GM21447 (cell line): ENCODE results near the gene GABARAPL1.
"Not testable (repeated sequence)": the region's sequence is repeated elsewhere in the genome, so short reads cannot be mapped to it uniquely, and the experiment has no call there.

Experiments
- ATAC-seq: cut with Tn5 transposase; IDR thresholded peaks from one replicate; pipeline ENCODE4 v1.9.1; 2021; ENCODE audit not compliant: unreplicated experiment

GABARAPL1 gene

DNA sequence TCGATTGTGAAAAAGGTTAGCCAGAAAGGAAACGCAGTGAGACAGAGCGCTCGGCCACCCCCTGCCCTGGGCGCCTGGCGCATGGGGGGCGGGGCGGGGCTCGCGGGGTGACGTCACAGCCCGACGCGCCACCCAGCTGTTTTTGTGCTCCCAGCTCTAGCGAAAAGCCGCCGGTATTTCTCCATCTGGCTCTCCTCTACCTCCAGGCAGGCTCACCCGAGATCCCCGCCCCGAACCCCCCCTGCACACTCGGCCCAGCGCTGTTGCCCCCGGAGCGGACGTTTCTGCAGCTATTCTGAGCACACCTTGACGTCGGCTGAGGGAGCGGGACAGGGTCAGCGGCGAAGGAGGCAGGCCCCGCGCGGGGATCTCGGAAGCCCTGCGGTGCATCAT lies at the start of gene GABARAPL1:
TSS of gene GABARAPL1 (plus strand) at position 139 of the 393 bp plus-strand sequence. CDS start at position 392, 253 bp downstream.
- ATAC-seq, result peak; percentile 72

DNA sequence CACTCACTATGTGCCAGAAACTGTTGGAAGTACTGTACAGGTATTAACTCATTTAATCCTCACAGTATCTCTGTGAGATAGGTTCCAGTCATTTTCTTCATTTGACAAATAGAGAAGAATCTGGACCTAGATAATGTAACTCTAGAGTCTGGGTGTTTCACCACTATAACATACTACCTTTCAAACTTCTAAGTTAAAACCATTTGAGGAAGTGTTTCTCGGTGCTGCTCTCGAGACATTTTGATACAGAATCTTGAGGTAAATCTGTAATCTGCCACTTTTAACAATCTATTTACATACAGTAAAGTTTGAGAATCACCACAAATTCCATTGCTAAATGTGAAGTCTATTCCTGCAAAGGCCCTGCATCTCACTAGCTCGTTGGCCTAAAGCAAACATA lies 49.6 kb upstream of the GABARAPL1 start:
- no peak for ATAC-seq

DNA sequence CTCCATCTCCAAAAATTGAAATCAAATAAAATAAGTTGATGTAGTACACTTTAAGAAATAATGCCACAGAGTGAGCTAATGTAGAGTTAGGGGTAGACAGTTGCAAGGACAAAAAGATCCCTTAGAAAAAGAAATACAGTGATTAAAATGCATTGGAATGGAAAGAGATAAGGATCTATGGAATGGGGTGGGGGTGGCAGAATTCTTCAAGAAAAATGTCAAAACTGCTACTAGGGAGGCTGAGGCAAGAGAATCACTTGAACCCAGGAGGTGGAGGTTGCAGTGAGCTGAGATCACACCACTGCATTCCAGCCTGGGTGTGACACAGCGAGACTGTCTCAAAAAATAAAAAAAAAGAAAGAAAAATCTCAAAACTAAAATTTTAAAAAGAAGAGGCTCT lies 47.3 kb upstream of the GABARAPL1 start:
- no peak for ATAC-seq

DNA sequence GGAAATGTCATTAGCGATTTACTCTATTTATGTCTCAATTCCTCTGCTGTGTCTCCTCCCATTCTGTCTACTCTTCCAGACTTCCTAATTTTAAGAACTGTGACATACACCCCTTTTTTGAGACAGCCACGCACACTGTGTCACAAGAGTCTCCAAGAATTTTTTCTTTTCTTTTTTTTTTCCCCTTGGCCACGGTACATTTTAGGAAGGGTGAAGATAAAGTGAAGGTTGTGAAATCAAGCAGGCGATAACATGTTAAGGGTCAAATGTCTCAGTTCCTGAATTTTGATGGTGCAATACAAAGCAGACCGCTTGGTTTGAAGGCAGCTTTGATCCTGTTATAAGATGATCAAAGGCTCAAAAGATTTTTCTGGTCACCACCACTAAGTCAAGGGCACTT lies 45.1 kb upstream of the GABARAPL1 start:
- no peak for ATAC-seq

DNA sequence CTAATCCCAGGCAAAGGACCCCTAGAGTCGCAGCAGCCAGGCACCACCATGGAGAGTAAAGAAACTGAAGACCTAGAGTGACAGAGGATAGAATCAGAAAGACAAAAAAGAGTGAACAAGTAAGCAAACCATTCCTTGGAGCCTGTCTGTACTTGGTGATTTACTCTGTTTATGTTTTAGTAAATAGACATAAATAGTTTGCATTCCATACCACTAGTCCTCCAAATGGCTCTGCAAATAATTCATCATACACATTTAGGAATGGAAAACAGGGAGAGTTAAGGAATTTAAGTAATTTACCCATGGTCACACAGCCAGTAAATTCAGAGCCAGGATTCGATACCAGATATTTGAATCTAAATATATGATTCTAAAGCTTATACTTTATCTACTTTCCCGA lies 43.6 kb upstream of the GABARAPL1 start:
- no peak for ATAC-seq

DNA sequence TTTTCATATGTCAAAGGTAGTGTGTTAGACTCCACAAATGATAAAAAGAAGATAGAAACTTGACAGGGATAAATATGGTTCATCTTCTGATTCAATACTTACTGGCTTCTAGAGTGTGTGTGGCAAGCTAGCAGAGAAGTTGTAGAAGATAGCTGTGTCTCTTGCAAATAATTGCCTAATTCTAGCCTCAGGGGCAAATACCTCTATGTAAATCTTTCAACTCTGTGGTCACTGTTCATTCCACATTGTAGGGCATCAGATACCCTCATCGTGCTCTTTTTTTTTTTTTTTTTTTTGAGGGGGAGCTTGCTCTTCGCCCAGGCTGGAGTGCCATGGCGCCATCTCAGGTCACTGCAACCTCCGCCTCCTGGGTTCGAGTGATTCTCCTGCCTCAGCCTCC lies 42.5 kb upstream of the GABARAPL1 start:
- ATAC-seq, result no peak

DNA sequence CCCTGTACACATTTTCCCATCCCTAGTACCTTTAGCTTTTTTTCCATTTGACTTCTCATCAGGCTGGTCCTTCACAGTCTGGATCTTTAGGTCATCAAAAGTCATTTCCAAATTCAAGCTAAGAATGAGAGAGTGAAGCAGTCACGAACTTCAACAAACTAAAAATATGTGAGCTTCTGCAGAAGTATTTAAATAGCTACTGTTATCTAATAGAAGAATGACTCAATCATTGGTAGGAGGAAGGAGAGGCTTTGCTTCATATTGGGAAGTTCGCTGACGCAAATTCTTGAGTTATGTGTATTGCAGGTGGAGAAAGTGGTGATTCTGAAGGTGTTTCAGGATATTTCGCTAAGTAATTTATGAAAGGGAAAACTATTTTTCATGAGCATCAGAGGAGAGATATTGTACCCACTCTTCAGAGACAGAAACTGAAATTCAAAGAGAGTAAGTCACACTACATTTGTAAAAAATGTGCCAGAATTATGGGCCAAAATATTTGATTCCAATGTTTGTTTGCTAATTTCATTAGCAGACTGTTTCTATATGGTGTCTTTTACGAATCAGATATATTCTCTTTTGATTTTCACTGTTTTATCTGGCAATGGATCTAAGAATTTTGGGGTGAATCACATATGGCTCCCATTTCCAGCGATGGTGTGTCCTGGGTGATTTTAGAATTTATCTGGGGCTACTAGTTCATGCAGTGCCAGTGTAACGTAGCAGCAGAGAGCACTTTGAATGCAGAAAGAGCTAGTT lies 40.5 kb upstream of the GABARAPL1 start, which contains the start of gene OLR1:
TSS of gene OLR1 (minus strand) at position 160 of the 756 bp plus-strand sequence. CDS start at position 105, 55 bp downstream.
- no peak for ATAC-seq

DNA sequence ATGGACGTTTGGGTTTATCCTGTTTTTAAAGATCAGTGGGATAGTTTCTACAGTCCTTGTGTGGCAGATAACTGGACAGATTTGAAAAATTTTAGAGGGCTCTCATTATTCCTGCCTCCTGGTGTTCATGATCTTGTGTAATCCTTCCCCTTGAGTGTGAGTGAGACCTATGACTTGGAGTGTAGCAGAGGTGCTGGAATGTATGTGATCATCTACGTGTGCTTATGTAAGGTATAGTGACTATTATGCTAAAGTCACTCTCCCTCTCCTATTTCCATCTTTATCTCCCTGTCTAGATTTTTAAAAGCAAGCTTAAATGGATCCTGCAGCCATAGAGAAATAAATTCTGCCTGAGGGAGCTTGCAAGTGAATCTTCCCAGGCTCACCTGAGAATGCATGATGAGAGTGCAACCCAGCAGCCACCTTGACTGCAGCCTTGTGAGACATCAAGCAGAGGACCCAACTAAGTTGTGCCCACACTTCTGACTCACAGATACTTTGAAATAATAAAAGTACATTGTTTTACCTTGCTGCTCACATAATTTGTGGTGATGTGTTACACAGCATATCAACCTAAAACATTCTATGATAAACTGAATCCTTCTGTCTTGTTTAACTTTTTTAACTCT lies 37.6 kb upstream of the GABARAPL1 start:
- no peak for ATAC-seq

DNA sequence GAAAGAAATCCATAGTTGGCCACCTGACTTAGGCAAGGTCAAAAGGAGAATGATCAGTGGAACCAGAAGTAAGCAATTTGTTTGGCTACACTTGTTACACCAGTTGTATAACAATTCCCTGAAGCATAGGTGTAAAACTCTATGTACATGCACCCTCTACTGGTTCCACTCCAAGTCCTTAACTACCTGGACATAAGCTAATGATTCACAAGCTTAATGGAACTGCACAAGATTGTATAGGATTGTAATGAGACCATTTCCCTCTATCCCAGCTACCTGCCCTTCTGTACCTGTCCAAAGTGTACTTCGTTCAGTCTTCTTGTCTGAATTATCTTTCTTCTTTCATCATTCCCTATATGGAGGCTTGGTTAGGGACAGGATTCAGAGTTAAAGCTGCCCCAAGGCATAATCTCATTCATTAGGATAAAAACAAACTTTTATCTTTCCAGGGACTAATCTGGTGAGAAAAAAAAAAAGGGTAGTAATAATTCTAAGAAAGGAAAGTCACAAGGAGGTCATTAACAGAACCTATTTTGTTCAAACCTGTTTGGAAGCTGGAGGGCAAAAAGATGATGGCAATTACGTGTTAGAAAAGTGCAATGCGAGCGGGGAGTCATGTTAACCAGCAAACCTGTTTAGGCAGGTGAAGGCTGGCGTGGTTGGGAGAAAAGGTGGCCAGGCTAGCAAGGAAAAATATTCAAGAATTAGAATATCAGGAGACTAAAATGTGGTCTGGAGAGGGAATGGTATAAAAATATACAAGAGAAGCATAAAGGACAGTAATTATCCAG lies 36.6 kb upstream of the GABARAPL1 start:
- no peak for ATAC-seq

DNA sequence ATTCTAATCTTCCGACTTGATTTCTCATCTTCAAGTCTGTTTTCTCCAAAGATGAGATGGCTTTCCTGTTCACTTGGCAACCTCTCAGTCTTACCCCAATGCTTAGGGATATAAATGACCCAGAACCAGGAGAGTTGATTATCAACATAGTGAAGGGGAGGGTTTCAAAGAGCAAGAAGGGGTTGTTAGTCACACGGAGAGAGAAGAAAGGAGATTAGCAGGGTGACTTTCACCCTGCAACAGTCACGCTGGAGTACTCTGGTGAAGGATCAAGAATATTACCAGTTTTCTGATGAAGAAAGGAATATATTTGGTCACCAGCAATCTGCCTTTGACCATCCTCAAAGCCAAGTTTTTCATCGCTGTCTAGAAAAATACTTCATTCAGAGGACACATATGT lies 33.9 kb upstream of the GABARAPL1 start, which contains the start of gene TMEM52B:
TSS of gene TMEM52B (plus strand) at position 212 of the 400 bp plus-strand sequence. CDS start 543 bp downstream, outside the sequence.
- ATAC-seq, result no peak

DNA sequence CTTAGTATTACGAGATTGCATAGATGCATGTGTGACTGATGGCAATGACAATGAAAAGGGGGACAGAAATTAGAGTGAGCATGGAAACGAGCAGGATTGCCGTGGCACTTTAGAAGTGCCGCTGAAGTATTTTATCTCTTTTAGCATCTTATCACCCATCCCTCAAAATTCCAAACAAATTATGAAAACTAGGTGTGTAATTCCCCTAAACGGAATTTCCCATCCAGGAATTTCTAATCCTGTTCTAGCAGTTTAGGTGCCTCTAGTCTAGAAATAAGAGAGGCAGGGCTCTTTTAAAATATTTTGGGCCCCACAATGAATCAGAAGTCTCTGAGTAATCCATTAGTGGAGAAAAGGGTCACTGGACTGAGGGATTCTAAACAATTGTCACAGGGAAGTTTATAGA lies 32.9 kb upstream of the GABARAPL1 start:
- no peak for ATAC-seq

DNA sequence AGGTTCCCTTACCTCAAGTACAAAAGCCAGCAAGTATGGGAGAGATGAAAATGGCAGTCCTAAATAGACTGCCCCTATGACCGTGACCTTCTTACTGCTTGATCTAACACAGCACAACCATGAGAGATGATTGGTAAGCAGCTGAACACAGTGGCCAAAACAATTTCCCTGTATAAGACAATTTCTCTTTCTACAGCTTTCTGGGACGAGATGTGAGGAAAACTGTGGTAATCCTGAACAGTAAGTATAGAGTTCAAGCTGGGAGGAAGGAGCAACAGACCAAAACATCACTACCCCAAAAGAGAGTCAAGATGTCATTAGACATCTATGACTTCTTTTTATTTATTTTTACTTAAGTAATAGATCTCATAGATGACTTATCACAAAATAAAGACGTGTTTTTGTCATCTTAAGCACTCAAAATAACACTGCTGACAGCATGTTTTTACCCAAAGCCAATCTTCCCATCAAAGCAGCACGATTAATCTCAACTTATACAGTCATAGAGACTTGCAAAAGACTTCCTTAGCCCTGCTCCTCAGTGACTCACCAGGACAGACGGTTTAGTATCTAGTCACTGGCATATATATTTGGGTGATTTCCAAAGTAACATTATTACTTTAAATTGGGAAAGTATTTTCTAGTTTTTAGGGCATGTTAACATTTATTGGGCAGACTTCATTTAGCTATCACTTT lies 30.2 kb upstream of the GABARAPL1 start:
- ATAC-seq, result no peak

DNA sequence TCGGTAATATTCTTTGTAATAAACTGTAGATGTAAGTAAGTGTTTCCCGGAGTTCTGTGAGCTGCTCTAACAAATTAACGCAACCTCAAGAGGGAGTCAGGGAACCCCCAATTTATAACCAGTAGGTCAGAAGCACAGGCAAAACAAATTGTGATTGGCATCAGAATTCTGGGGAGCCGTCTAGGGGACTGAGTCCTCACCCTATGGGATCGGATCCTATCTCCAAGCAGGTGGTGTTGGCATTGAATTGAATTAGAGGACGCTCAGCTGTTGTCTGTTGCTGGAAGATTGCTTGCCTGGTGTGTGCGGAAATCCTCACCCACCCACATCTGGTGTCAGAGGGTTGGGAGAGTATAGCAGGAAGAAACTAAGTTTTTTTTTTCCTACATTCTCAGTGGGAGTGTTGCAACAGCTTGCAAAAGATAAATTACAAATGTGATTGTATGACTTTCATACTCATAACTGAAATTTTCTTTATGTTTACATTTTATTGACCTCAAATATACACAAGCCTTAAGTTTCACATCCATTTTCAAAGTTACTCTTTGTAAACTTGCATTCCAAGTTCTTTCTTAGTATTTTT lies 28.3 kb upstream of the GABARAPL1 start:
- no peak for ATAC-seq

DNA sequence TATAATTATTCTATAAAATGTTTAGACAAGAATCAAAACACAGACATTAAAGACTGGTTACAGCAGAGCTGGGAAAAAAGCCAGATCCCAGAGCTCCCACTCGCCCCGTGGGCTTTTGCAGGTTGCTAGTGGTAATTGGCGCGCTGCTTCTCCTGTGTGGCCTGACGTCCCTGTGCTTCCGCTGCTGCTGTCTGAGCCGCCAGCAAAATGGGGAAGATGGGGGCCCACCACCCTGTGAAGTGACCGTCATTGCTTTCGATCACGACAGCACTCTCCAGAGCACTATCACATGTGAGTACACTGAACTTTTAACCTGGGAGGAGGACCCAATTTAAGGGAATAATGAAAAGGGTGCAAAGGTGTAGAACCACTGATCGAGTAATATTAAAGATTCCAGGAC lies 26.4 kb upstream of the GABARAPL1 start:
- no peak for ATAC-seq

DNA sequence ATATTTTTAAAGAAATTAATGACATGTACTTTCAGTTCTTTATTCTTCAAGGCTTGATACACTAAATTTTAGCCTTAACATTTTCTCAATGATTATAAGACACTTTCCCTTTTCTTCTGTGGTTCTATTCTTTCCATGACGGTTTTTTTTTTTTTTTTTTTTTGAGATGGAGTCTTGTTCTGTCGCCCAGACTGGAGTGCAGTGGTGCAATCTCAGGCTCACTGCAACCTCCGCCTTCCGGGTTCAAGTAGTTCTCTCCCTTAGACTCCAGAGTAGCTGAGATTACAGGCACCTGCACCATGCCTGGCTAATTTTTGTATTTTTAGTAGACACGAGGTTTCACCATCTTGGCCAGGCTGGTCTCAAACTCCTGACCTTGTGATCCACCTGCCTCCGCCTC lies 25.7 kb upstream of the GABARAPL1 start:
- ATAC-seq, result not testable (repeated sequence)

DNA sequence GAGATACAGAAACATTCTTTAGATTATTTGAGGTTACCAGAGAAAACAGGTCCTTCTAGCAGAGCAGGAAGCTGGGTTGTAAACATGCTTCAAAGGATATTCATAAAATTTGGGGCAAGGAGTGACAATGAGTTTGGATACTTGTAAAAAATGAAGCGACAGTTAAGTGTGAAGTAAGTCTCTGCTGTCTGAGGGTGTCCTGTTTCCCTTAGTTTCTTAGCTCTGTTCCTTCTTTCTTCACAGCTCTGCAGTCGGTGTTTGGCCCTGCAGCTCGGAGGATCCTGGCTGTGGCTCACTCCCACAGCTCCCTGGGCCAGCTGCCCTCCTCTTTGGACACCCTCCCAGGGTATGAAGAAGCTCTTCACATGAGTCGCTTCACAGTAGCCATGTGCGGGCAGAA lies 23.0 kb upstream of the GABARAPL1 start:
- ATAC-seq, result no peak

DNA sequence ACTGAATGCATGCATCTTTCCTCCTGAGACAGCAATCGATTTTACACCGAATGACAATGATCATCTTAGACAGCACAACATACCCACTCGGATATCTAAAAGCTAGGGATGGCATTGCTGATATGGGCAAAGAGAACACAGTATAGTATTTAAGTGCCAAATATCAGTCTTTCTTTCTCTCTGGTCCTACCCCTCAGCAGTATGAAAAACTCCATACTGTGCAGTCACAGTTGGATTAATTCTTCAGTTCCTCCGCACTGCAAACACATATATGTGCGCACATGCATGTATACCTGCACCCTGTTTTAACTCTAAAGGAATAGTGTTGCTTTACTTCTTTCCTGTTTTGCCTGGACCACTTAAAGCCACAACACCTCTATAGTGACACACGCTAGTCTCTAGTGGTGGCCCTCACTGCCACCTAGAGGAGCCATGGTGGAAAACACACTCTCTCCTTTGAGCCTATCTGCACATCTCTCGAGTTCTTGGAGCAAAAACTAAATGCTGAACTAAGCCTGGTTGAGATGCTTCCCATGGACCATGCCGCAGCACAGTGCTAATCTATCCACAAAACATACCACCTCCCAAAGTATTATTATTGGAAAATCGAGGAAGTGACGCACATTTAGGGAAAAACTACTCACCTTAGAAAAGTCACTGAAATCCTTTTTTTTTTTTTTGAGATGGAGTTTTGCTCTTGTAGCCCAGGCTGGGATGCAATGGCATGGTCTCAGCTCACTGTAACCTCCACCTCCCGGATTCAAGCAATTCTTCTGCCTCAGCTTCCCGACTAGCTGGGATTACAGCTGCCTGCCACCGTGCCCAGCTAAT lies 21.9 kb upstream of the GABARAPL1 start:
- peak; percentile 87 for ATAC-seq

DNA sequence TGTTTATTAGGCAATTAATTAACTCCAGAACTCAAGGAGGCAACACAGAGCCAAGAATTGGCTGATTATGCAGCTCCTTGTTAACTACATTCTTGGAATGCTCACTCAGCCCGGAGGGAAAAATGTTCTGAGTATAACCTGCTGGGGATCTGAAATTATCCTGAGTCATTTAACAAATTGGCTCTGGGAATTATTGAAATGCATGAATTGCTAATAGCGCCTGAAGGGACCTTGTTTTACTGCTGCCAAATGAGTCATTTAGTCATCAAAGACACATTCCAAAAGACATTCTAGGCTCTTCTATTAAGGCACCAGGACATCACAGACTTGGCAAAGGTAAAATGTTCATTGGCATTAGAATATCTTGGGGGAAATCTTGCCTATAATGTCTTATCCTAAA lies 20.8 kb upstream of the GABARAPL1 start:
- no peak for ATAC-seq

DNA sequence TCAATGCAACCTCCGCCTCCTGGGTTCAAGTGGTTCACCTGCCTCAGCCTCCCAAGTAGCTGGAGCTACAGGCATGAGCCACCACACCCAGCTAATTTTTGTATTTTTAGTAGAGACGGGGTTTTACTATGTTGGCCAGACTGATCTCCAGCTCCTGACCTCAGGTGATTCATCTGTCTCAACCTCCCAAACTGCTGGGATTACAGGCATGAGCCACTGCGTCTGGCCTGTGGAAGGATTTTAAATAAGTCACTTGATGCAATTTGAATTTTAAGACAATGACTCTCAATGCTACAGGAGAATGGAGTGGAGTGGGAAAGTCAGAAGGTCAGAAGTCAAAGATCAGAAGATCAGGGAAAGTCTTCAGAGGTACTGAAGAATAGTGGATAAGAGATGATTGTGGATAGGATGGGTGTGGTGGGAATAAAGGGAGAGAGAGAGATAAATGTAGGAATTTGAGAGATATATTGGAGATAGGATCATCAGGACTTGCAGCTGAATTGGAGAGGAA lies 18.5 kb upstream of the GABARAPL1 start:
- no peak for ATAC-seq

DNA sequence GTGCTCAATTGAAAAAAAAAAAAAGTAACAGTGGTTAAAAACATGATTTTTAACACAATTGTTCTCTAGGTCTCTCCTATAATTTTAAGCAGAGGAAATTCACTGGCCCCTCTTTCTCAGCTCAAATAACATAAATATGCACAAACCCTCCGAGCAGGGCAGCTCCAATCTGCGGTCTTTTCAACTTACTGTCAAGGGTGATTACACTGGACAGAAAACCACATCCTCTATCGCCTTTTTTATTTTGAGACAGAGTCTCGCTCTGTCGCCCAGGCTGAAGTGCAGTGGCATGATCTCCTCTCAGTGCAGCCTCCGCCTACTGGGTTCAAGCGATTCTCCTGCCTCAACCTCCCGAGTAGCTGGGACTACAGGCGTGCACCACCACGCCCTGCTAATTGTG lies 16.5 kb upstream of the GABARAPL1 start:
- peak; percentile 99 for ATAC-seq
